NCI-H1105 (cell line): ENCODE measurements around the gene ARHGAP6.
A peak's percentile ranks its signal among the peaks of the same experiment; 100 is the strongest.
"Not testable (repeated sequence)": the region's sequence is repeated elsewhere in the genome, so short reads cannot be mapped to it uniquely, and the experiment has no call there.

Source experiments
- DNase-seq: peaks from one replicate; lab custom pipeline; 2025; lab: John Stamatoyannopoulos, UW

Gene ARHGAP6

GRCh38 chrX:11641349-11642065 is 24.2 kb downstream of the ARHGAP6 start:
- DNase-seq, result no peak

GRCh38 chrX:11640089-11640488 is 25.6 kb downstream of the ARHGAP6 start:
- no peak for DNase-seq

GRCh38 chrX:11632732-11633131 is 33.0 kb downstream of the ARHGAP6 start:
- DNase-seq, result no peak

GRCh38 chrX:11629593-11630211 is 36.0 kb downstream of the ARHGAP6 start:
- no peak for DNase-seq

- DNase-seq, result no peak
Observed at GRCh38 chrX:11628399-11628798, 37.3 kb downstream of the ARHGAP6 start.

GRCh38 chrX:11626351-11626750 is 39.4 kb downstream of the ARHGAP6 start:
- DNase-seq, result no peak

- DNase-seq, result no peak
Observed at GRCh38 chrX:11619441-11619840, 46.3 kb downstream of the ARHGAP6 start.

GRCh38 chrX:11614253-11614652 is 51.5 kb downstream of the ARHGAP6 start:
- DNase-seq, result not testable (repeated sequence)

GRCh38 chrX:11611965-11612364 is 53.8 kb downstream of the ARHGAP6 start:
- DNase-seq, result no peak

GRCh38 chrX:11611161-11611560 is 54.6 kb downstream of the ARHGAP6 start:
- no peak for DNase-seq

- DNase-seq, result no peak
Observed at GRCh38 chrX:11609109-11609508, 56.6 kb downstream of the ARHGAP6 start.

GRCh38 chrX:11606408-11606807 is 59.3 kb downstream of the ARHGAP6 start:
- no peak for DNase-seq

GRCh38 chrX:11600578-11600977 is 65.1 kb downstream of the ARHGAP6 start:
- DNase-seq, result no peak

GRCh38 chrX:11597479-11597878 is 68.2 kb downstream of the ARHGAP6 start:
- no peak for DNase-seq

- DNase-seq, result no peak
Observed at GRCh38 chrX:11591723-11592346, 73.9 kb downstream of the ARHGAP6 start.

GRCh38 chrX:11589641-11590040 is 76.1 kb downstream of the ARHGAP6 start:
- no peak for DNase-seq

GRCh38 chrX:11588097-11588496 is 77.6 kb downstream of the ARHGAP6 start:
- DNase-seq, result no peak

GRCh38 chrX:11585174-11585573 is 80.5 kb downstream of the ARHGAP6 start:
- DNase-seq, result no peak

- DNase-seq, result no peak
Observed at GRCh38 chrX:11580789-11581188, 84.9 kb downstream of the ARHGAP6 start.

- peak; percentile 3 for DNase-seq
Observed at GRCh38 chrX:11579636-11580600, 85.8 kb downstream of the ARHGAP6 start.

GRCh38 chrX:11578301-11578700 is 87.4 kb downstream of the ARHGAP6 start:
- not testable (repeated sequence) for DNase-seq

GRCh38 chrX:11577603-11578002 is 88.1 kb downstream of the ARHGAP6 start:
- no peak for DNase-seq
